SW 1271 (cell line): Measurements from ENCODE around the gene ABCB9.
"Not testable (repeated sequence)": the region's sequence is repeated elsewhere in the genome, so short reads cannot be mapped to it uniquely, and the experiment has no call there.

Experiments used
- DNase-seq, 2 experiments: peaks; one replicate each; lab custom pipeline; 2025; lab: John Stamatoyannopoulos, UW

The ABCB9 gene

DNA sequence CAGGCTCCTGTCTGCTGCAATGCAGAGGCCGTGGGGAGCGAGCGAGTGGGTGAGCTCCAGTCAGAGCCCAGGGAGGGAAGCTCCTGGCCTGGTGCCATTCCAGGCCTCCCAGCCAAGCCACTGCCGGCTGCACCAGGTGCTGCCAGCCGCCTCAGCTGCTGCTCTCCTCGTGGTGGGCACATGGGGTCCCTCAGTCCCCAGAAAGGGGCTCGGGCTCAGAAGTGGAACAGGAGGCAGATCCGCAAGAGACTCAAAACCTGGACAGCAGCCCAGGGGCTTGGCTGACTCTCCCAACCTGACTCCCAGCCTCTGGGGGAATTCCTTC, 2.4 kb downstream of the ABCB9 start:
- no peak for DNase-seq

DNA sequence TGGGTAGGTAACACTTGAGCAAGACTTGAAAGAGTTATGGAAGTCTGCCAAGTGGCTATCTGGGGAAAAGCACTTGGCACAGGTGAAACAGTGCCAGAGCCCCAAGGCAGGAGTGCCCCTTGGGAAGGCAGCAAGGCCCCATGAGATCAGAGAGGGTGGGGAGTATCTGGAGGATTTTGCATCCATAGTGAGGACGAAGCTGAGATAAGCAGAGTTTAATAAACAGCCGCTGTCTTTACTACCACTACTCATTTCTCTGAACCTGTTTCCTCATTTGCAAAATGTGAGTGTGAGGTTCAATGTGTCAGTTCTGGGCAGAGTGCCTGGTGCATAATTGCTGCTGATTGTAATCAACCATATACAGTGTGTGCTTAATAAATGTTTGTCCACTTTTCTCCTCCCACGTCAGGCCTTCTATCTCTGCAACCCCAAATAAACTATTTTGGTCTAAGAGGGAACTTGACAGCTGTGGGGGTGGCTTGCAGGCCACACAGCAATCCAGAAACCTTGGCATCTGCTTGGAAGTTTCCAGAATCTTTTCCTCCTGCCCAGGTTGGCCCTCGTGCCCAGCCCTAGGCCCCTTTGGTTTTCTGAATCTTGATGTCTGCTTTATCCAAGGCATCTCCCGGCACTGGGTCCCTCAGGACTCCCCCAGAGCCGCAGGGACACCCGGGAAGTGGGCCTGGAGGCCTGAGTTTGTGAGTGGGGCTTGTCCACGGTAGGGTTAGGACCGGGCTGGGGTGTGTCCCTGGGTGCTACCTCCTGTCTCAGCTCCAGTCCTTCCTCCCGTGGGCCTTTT, 4.5 kb downstream of the ABCB9 start:
- DNase-seq, result no peak

DNA sequence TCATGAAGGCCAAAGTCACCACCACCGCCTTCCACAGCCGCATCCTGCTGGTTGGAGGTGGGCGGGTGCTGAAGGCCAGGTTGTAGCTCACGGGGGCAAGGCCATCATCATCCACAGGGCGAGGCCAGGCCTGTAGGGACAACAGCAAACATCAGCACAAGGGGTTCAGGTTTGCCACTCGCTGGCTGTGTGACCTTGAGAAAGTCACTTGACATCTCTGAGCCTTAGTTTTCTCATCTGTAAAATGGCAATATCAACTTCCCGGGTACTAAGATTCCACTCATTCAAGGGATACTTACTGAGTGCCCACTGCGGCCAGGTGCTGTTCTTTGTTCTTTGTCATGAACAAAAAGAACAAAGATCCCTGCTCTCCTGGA, 6.1 kb downstream of the ABCB9 start:
- no peak for DNase-seq

DNA sequence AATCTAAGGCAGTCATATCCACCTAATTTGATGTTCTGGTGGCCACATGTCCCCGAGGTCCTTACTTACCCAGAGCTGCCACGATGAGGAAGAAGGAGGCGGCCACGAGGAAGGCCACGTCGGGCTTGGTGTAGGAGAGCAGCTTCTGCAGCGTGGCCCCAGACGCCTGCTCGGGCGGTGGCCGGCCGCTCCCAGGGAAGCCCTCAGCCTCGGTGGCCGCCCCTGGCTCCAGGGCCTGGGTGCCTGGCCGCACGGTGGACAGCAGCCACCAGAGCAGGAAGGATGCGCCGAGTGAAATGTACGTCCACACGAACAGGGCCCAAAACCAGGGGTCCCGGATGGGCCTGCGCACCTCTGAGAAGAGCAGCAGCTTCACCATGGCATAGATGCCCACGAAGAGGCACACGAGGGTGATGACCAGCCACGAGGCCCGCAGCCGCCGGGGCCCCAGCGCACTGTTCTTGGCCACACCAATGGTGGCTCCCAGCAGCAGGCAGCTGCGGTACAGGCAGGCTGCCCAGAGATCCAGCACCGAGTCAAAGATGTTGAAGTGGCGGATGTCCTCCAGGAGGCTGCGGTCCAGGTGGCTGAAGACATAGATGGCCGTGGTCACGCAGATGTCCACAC, 6.6 kb downstream of the ABCB9 start:
- DNase-seq, result no peak

DNA sequence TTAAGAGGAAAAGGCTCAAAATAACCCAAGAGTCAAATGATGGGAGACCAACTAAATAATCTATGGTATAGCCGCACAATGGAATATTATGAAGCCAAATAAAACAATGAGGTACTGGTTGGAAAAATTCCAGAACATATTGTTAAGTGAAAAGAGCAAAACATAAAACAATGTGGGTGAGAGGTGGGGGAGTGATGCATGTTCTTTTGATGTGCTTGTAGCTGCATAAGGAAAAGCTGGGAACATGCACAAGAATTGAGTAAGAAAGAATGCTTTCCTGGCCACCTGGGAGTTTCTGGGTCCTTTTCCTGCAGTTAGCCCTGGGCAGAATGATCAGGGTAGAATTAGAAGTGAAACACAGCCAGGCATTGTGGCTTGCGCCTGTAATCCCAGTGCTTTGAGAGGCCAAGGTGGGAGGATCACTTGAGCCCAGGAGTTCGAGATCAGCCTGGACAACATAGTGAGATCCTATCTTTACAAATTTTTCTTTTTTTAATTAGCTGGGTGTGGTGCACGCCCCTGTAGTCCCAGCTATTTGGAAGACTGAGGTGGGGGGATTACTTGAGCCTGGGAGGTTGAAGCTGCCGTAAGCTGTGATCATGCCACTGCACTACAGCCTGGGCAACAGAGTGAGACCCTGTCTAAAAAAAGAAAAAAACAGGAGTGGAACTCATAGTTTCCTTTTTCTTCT, 7.9 kb downstream of the ABCB9 start:
- no peak for DNase-seq

DNA sequence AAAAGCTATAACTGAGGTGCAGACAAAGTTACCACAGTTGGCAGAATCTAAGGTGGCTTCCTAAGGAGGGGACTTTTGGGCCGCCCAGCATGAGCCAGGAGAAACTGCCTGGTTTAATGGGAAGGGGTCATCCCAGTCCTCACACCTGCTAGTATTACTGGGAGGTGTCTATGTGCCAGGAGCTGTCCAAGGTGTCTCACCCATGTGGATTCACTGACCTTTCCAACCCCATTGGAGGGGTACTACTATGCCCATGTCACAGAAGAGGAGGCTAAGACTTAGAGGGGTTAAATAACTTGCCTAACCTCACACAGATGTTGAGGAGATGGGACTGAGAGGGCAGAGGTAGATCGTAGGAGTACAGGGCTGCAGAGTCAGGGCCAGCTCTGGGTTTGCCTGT, 10.2 kb downstream of the ABCB9 start:
- DNase-seq, result no peak

DNA sequence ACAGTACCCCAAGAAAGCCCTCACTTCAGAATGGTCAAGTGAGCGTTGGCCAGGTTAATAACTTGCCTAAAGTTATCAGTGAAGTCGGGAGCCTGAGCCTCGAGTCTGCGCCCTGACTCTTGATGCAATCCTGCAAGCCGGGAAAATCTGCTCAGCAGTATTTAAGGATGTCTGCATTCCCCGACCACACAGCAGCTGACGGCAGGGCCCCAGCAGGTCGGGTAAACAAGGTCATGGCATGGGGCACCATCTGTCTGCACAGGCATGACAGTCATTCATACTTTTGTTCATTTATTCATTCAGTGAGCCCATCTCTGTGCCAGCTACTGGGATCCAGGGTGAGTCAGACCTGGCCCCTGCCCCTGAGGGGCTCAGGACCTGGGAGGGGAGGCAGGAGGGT, 11.1 kb downstream of the ABCB9 start:
- DNase-seq, result no peak

DNA sequence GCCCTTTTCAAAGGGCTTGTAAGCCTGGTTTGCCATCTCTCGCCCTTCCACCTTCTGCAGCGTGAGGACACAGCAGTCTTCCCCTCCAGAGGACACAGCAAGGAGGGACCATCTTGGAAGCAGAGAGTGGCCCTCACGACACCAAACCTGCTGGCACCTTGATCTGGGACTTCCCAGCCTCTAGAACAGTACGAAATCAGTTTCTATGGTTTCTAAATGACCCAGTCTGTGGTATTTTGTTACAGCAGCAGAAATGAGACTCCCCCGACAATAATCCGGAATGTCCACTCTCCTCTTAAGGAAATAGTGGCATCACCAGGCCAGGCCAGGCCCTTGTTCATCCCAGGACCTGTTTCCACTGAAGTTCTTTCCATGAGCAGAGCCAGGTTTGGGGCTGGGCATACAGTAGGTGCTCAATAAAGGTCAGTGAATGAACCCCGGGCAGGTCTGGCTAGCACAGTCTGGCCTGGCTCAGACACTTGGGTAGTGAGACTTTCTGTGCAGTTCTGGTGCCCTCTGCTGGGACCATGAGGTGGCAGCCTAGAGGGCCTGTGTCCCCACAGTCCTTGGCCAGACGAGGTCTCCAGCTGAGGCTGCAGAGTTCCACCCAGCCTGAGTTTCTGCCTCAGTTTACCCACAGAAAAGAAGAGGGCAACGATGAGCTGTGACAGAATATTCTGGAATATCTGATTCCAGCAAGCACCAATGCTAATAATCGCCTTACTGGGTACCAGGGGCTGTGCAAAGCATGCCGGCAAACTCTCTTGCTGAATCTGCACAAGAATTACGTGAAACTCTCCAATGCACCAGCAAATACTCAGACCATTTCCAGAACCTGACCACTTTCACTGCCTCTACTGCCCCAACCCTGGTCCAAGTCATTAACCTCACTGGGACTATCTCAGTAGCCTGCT, 14.0 kb downstream of the ABCB9 start:
- peak in 1 of 2 experiments; percentile 52 for DNase-seq

DNA sequence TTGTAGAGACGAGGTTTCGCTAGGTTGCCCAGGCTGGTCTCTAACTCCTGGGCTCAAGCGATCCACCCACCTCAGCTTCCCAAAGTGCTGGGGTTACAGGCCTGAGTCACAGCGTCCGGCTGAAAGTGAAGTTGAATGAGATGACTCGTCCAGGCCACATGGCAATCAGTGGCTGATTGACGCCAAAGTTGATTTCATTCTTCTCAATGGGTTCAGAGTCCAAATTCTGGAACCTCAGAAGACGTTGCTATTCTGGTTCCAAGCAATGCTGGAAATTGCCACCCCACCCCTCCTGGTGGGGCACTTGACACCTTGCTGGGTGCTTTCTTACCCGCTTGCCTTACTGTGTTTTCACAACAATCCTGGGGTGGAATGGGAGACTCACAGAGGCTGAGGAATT, 14.9 kb downstream of the ABCB9 start:
- no peak for DNase-seq

DNA sequence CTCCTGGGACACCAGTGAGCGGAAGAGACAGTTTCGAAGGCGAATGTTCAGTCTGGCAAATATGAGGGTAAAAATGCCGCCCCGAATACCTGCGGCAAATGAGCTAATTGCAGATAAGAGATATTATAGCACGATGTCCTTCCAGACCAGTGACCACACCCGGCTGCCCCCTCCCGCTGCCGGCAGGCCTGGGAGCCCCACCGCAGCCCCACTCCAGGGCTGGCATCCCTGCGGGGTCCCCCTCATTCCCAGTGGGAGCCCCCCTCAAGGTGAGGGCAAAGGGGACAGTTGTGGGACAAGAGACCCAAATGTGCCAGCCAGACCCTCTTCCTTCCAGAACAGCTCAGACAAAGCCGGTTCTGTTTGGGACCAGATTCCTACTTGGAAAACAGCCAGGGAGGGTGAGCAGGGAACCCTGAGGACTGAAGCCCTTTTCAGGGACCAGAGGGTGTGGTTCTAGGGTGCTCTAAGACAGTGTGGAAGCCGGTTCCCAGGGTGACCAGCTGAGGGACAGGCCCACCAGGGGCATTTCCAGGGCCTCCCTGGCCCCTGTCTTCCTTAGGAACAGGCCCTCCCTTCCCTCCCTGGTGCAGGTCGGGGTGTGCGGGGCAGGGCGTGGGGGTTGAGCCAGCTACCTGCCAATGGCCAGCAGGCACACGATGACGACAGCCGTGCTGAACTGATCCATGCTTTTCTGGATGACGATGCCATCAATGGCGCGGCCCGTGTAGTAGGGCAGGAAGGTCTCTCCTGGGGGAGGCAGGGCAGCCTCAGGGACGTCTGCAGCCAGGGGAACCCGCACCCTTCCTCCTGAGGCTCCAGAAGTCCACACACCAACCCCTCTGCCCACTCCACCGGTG, 16.2 kb downstream of the ABCB9 start:
- DNase-seq, result no peak

DNA sequence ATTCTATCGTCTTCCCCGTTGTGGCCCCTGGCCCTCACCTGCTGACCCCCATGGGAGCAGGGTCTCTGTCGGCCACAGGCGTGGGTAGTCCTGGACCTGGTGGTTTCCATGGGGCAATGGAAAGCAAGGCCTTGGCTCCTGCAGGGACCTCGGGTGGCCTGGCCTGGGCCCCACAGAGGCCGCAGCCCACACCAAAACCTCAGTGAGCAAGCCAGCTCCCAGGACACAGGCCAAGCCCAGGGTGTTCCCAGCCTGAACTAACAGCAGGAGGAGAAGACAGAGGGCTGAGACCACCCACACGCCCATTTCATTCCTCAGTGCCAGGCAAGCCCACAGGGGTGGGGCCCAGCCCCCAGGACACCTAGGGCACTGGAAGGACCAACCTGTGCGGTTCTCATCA, 16.9 kb downstream of the ABCB9 start:
- no peak for DNase-seq

DNA sequence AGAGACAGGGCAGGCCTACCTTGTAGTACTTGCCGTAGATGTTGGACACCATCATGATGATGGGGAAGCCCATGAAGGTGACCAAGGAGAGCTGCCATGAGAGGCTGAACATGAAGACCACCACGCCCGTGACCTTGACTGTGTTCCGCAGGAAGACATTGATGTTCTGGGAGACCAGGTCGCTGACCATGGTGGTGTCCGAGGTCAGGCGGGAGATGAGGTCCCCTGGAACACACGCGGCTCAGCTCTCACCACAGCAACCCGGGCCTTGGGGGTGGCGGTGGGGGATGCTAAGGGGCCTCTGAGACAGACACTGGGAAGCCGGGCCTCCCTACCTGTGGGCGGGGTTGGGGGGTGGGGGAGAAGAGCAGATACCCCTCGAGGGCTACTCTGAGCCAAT, 17.7 kb downstream of the ABCB9 start:
- DNase-seq, result no peak

DNA sequence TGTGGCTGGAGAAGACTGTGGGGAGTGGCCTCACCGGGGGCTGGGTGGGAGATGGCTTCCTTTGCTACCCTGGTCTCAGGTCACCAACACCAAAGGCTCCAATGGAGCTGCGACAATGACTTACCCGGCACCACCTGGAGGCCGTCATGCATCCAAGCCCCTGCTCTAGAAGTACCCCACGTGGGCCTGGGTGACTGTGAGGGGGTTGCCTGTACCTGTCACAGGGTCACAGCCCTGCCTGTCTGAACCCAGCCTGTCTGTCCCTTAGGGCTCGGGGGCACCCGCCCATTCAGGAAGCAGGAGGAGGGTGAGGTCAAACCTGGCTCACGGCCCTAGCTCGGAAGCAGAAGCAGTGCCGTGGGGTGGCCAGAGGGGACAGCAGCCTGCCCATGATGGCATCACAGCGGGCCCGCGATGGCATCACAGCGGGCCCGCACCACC, 18.9 kb downstream of the ABCB9 start:
- DNase-seq, result no peak

DNA sequence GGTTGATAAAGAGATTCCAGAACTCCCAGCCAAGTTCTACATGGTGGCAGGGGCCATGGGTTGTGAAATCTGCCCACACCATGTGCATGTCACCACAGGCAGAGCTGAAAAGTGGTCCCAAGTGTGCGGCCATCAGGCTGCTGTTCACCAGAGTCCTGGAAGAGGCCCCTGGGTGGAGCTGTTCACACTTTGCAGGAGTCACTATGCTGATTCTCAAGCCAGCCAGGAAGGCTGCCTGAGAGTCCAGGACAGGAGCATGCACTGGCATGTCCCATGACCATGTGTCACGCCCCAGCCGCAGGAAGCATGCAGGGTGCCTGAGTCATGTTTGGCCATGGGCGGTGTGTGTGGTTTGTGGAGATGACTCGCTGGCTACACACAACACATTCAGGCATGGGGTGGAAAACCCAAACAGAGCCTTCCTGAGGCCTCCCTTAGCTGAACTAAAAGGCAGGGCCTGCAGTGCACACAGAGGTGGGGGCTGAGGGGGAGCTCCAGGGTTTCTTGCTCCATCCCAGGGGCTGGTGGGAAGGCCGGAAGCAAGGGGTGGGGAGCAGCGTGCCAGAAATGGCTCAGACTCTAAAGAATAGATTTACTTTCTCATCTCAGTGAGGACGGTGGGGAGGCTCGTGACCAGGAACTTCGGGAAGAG, 19.4 kb downstream of the ABCB9 start:
- DNase-seq, result peak; percentile 57 to 78

DNA sequence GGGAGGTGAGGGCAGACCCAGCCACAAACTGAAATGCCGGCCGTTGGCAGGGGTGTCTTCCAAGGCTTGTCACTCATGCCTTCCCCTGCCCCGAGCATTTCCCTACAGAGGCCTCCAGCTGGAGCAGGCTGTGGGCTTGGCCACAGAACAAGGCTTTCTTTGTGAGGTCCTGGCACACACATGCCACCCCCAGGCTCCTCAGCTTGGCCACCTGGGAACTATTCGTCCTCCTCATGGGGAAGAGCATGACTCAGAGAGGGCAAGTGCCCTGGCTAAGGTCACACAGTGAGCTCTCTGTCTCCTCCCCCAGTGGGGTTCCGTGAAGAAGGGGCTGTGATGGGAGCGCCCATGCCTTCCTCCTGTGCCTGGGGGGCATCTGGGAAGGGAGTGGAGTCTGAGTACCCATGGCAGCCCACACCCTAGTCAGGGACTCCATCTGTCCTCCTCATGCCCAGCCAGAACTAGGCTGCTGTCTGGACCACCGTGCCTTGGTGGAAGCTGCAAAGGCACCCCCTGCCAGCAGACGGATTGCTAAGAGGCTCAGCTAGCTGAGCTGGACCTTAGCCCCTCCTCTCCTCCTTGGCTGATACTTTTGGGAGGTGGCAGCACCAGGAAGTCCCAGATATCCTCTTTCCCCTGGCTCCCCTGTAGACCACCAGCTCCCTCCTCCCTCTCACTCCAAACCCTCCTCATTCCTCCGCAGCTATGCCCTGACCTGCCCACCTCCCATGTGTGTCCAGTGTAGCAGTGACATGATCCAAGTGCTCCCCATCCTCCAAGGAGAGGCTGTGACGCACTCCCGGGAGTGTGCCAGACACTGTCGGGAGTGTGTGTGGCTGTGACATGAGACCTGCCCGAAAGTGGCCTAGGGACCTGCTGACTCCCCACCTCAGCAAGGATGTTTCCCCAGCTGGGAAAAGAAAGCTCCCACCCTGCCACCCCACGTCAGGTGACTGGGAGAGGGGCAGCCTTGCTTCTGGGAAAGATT, 21.4 kb downstream of the ABCB9 start:
- peak in 1 of 2 experiments; percentile 28 for DNase-seq

DNA sequence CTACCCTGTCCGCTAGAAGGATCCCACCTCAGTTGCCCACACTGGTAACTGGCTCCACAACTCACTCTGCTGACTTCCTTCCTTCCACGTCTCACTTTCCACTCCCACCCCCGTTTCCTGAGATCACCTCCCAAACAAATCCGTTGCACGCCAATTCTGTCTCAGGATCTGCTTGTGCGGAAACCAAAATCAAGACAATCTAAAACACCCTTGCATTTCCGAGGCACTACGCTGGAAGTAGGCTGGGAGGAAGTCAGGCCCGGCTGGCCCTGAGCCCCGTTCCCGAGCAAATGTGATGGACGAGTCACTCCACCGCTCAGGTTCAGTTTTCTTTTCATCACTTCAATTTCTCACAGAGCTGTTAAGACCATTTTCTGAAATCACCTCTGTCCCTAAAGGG, 23.1 kb downstream of the ABCB9 start:
- no peak for DNase-seq

DNA sequence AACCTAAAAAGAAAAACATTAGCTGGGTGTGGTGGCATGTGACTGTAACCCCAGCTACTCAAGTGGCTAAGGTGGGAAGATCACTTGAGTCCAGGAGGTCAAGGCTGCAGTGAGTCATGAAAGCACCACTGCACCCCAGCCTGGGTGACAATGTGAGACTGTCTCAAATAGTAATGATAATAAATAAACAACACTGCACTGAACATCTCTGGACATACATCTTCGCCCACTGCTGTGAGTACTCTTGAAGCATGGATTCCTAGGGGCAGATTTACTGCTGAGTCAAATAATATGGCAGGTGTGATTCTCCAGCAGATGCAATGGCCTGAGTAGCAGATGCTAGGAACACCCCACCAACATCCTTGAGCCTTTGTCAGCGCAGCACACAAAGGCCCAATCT, 23.6 kb downstream of the ABCB9 start:
- DNase-seq, result no peak

DNA sequence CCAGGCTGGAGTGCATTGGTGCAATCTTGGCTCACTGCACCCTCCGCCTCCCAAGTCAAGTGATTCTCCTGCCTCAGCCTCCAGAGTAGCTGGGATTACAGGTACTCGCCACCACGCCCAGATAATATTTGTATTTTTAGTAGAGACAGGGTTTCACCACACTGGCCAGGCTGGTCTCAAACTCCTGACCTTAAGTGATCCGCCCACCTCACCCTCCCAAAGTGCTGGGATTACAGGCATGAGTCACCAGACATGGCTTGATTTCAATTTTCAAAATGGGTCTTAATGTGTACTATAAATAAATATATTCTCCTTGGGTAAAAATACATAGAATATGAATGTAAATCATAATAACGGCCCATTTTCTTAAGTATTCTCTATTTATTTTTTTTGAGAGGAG, 24.9 kb downstream of the ABCB9 start:
- DNase-seq, result not testable (repeated sequence)

DNA sequence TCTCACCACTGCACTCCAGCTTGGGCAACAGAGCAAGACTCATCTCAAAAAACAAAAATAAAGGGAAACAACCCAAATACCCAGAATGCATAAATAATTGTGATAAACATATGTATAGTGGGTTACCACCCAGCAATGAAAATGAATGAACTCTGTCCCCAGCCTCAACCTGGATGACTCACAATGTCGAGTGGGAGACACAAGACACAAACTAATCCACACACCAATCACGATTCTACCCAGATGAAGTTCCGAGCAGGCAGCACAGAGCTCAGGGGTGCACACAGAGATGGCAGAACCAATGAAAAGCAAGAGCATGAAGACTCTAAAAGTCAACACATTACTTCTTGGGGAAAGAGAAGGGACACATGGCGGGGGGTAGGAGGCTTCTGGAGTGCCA, 27.1 kb downstream of the ABCB9 start:
- DNase-seq, result no peak
